Stimulated activated effector memory CD8-positive, alpha-beta T cell treated with anti-CD3 and anti-CD28 coated beads, Interleukin-12 subunit alpha, Interleukin-12 subunit beta, amount 100 ng/mL, for 72 hours (primary cell): Measurements from ENCODE around the gene AGAP1.

Experiments used
- ATAC-seq: fragments of 150-1000 bp; cut with Tn5 transposase; 2 replicates; pipeline ENCODE4 v1.10.0; 2021
- DNase-seq, 2 donors: peaks; one replicate each; pipeline ENCODE4 v3.0.0; 2021 to 2022; ENCODE audit warnings: low spot score in 2 of 2
- H3K27ac Mint-ChIP-seq: one replicate; pipeline ENCODE4 v1.8.0; 2022; ENCODE audit warnings: mild to moderate bottlenecking, mixed read lengths
- H3K36me3 Mint-ChIP-seq: one replicate; pipeline ENCODE4 v1.8.0; 2022; ENCODE audit warnings: mild to moderate bottlenecking, mixed read lengths
- H3K4me1 Mint-ChIP-seq: one replicate; pipeline ENCODE4 v1.8.0; 2022; ENCODE audit warnings: mixed read lengths
- H3K4me3 Mint-ChIP-seq: one replicate; pipeline ENCODE4 v1.8.0; 2022; ENCODE audit warnings: mild to moderate bottlenecking, mixed read lengths
- H3K9me3 Mint-ChIP-seq: one replicate; pipeline ENCODE4 v1.8.0; 2022; ENCODE audit warnings: mixed read lengths

Gene AGAP1

GRCh38 chr2:235493775-235494715 is at the start of gene AGAP1:
AGAP1 (plus strand) TSS chr2:235494043.
- peak in 1 of 2 donors; percentile 56 for DNase-seq
- H3K4me3 Mint-ChIP-seq, result peak within 1 kb of the TSS; percentile 76
- peaks cover 20% of the 10 kb centered on the region for H3K4me1 Mint-ChIP-seq
- H3K36me3 Mint-ChIP-seq, result no peaks in the 10 kb centered on the region
- no peak within 1 kb of the TSS for H3K27ac Mint-ChIP-seq
- ATAC-seq, result peak; percentile 72
- H3K9me3 Mint-ChIP-seq, result peaks cover 2% of the 10 kb centered on the region

GRCh38 chr2:235444101-235444597 is 49.7 kb upstream of the AGAP1 start:
- ATAC-seq, result no peak
- Mint-ChIP-seq H3K36me3 (no peaks in the 10 kb centered on the region), H3K27ac (no peak overlapping the region)

GRCh38 chr2:235445116-235445515 is 48.7 kb upstream of the AGAP1 start:
- H3K9me3 Mint-ChIP-seq, result no peaks in the 10 kb centered on the region
- H3K4me1 Mint-ChIP-seq, result no peaks in the 10 kb centered on the region
- ATAC-seq, result no peak
- H3K36me3 Mint-ChIP-seq, result no peaks in the 10 kb centered on the region
- no peak for DNase-seq
- no peak overlapping the region for H3K27ac Mint-ChIP-seq
- H3K4me3 Mint-ChIP-seq, result no peak overlapping the region

More at GRCh38 chr2:235444101-235444597, 49.7 kb upstream of the AGAP1 start:
- no peak overlapping the region for H3K4me3 Mint-ChIP-seq
- no peak for DNase-seq
- no peaks in the 10 kb centered on the region for H3K9me3 Mint-ChIP-seq
- H3K4me1 Mint-ChIP-seq, result no peaks in the 10 kb centered on the region

- Mint-ChIP-seq H3K4me1 (no peaks in the 10 kb centered on the region), H3K9me3 (no peaks in the 10 kb centered on the region)
- no peak for DNase-seq
Observed at GRCh38 chr2:235446082-235446481, 47.8 kb upstream of the AGAP1 start.

GRCh38 chr2:235447210-235447609 is 46.6 kb upstream of the AGAP1 start:
- H3K4me3 Mint-ChIP-seq, result no peak overlapping the region
- H3K4me1 Mint-ChIP-seq, result no peaks in the 10 kb centered on the region
- ATAC-seq (no peak), DNase-seq (no peak)
- H3K36me3 Mint-ChIP-seq, result no peaks in the 10 kb centered on the region
- H3K9me3 Mint-ChIP-seq, result no peaks in the 10 kb centered on the region
- H3K27ac Mint-ChIP-seq, result no peak overlapping the region

More at GRCh38 chr2:235446082-235446481, 47.8 kb upstream of the AGAP1 start:
- no peak overlapping the region for H3K27ac Mint-ChIP-seq
- H3K36me3 Mint-ChIP-seq, result no peaks in the 10 kb centered on the region
- ATAC-seq, result no peak
- H3K4me3 Mint-ChIP-seq, result no peak overlapping the region

GRCh38 chr2:235449568-235449967 is 44.3 kb upstream of the AGAP1 start:
- Mint-ChIP-seq H3K4me1 (no peaks in the 10 kb centered on the region), H3K27ac (no peak overlapping the region), H3K36me3 (no peaks in the 10 kb centered on the region), H3K9me3 (no peaks in the 10 kb centered on the region), H3K4me3 (no peak overlapping the region)
- DNase-seq (no peak), ATAC-seq (no peak)

GRCh38 chr2:235453605-235454151 is 40.2 kb upstream of the AGAP1 start:
- DNase-seq, result no peak
- Mint-ChIP-seq H3K36me3 (no peaks in the 10 kb centered on the region), H3K4me3 (no peak overlapping the region), H3K9me3 (no peaks in the 10 kb centered on the region), H3K4me1 (no peaks in the 10 kb centered on the region), H3K27ac (no peak overlapping the region)
- ATAC-seq, result no peak

- ATAC-seq (no peak), DNase-seq (no peak)
- Mint-ChIP-seq H3K27ac (no peak overlapping the region), H3K36me3 (no peaks in the 10 kb centered on the region), H3K9me3 (no peaks in the 10 kb centered on the region), H3K4me3 (no peak overlapping the region), H3K4me1 (no peaks in the 10 kb centered on the region)
Observed at GRCh38 chr2:235458839-235459273, 35.0 kb upstream of the AGAP1 start.

- no peak for ATAC-seq
- DNase-seq, result no peak
- no peaks in the 10 kb centered on the region for H3K9me3 Mint-ChIP-seq
- no peak overlapping the region for H3K4me3 Mint-ChIP-seq
- H3K27ac Mint-ChIP-seq, result no peak overlapping the region
- no peaks in the 10 kb centered on the region for H3K36me3 Mint-ChIP-seq
- no peaks in the 10 kb centered on the region for H3K4me1 Mint-ChIP-seq
Observed at GRCh38 chr2:235460548-235461047, 33.2 kb upstream of the AGAP1 start.

GRCh38 chr2:235461763-235462414 is 32.0 kb upstream of the AGAP1 start:
- no peaks in the 10 kb centered on the region for H3K36me3 Mint-ChIP-seq

GRCh38 chr2:235462415-235462790 is 31.4 kb upstream of the AGAP1 start:
- no peak for DNase-seq
- Mint-ChIP-seq H3K4me3 (no peak overlapping the region), H3K36me3 (no peaks in the 10 kb centered on the region), H3K4me1 (no peaks in the 10 kb centered on the region), H3K9me3 (no peaks in the 10 kb centered on the region), H3K27ac (no peak overlapping the region)
- ATAC-seq, result no peak

More at GRCh38 chr2:235461763-235462414, 32.0 kb upstream of the AGAP1 start:
- no peak for ATAC-seq
- Mint-ChIP-seq H3K27ac (no peak overlapping the region), H3K4me3 (no peak overlapping the region), H3K4me1 (no peaks in the 10 kb centered on the region), H3K9me3 (no peaks in the 10 kb centered on the region)
- DNase-seq, result no peak

- DNase-seq (no peak), ATAC-seq (no peak)
- no peak overlapping the region for H3K27ac Mint-ChIP-seq
- no peaks in the 10 kb centered on the region for H3K36me3 Mint-ChIP-seq
- no peaks in the 10 kb centered on the region for H3K9me3 Mint-ChIP-seq
- H3K4me1 Mint-ChIP-seq, result no peaks in the 10 kb centered on the region
- H3K4me3 Mint-ChIP-seq, result no peak overlapping the region
Observed at GRCh38 chr2:235463893-235464292, 29.9 kb upstream of the AGAP1 start.

- Mint-ChIP-seq H3K4me1 (no peaks in the 10 kb centered on the region), H3K4me3 (no peak overlapping the region), H3K9me3 (no peaks in the 10 kb centered on the region), H3K36me3 (no peaks in the 10 kb centered on the region), H3K27ac (no peak overlapping the region)
- ATAC-seq (no peak), DNase-seq (no peak)
Observed at GRCh38 chr2:235467588-235467987, 26.3 kb upstream of the AGAP1 start.

GRCh38 chr2:235468978-235469655 is 24.7 kb upstream of the AGAP1 start:
- ATAC-seq, result no peak

More at GRCh38 chr2:235468978-235469655, 24.7 kb upstream of the AGAP1 start:
- Mint-ChIP-seq H3K4me3 (no peak overlapping the region), H3K36me3 (no peaks in the 10 kb centered on the region), H3K9me3 (no peaks in the 10 kb centered on the region), H3K4me1 (no peaks in the 10 kb centered on the region), H3K27ac (no peak overlapping the region)
- no peak for DNase-seq
